EH (cell line): ENCODE data around the gene APLP2.

Source experiments
- DNase-seq: peaks from one replicate; pipeline ENCODE4 v3.0.0-alpha.2; 2015; ENCODE audit warnings: low read depth

The APLP2 gene

DNA sequence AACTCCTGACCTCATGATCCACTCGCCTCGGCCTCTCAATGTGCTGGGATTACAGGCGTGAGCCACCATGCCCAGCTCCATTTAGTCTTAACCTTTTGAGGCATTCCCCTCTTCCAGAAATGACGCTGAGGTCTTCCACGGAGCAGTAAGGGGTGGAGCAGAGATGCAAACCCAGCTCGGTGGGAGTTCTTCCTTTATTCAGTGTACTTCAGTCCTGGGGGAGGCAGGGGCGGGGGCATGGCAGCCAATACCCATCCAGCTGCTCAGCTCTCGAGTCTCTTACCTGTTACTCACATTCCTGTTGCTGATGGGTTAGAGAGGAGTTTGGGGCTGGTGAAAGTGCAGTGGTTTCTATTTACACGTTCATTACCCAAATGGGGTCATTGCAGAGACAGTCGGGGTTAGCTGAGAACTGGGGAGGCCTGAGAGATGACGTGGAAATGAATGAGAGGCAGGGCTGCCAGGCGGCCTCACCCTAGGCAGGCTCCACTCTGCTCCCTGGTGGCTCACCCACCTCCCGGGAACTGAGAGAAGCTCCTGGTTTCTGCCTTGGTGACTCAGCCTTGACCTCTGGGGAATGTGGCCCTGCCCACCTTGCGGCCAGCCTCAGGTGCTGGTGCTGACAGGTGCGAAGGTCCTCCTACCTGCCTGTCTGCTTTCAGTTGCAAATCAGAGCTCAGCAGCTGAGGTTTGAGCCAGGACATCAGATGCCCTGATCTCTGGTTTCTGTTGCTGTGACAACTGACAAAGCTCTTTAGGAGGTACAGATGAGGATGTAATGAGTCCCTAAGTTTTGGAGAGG lies 76.5 kb downstream of the APLP2 start:
- no peak for DNase-seq

DNA sequence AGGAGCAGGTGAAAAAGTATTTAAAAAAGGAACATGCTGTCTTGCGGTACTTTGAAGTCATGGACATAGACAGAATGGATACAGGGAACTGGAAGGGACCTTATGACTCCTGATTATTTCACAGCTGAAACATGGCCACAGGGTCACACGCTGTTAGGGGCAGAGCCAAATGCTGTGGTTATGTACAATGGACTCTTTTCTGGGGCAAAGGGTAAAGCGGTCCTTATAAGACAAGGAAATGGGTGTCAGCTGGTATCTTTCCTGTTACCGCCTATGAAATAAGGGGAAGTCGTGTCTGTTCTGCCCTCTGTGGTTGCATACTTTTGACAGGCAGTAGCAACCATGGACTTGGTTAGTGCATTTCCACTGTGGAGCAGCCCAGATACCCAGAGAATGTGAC lies 77.1 kb downstream of the APLP2 start:
- no peak for DNase-seq

DNA sequence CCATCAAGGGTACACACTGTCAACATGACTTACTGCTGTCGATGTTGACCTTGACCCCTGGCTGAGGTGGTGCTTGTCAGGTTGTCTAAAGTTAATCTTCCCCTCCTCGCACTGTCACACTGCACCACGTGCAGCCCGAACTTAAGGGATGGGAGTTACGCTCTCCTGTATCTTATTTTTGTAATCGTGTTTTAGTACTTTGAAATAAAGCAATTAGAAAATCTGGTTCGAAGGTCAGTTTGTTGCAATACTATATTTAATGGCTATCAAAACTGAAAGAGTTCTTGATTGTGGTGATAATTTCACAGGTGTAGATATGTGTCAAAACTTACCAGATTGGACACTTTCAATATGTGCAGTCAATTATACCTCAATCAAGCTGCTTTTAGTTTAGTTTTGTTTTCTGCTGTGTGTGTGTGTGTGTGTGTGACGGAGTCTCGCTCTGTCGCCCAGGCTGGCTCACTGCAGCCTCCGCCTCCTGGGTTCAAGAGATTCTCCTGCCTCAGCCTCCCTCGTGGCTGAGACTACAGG lies 79.2 kb downstream of the APLP2 start:
- DNase-seq = no peak

DNA sequence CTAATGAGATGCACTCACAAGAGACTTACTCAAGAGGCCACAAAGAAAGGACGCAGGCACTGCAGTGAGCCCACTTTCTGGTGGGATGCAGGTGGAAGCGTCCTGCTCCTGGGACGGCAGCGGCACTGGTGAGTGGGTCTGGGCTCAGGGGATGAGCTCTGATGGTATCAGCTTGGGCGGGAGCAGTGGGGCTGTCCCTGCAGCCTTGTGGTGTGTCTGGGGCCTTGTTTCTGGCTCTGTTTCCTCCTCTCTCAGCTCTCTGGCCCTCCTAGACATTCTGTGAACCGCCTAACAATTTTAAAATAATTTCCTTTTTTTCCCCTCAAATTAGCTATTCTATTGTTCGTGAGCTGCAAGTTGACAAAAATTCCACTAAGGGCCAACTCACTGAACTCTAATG lies 81.1 kb downstream of the APLP2 start:
- DNase-seq = no peak

DNA sequence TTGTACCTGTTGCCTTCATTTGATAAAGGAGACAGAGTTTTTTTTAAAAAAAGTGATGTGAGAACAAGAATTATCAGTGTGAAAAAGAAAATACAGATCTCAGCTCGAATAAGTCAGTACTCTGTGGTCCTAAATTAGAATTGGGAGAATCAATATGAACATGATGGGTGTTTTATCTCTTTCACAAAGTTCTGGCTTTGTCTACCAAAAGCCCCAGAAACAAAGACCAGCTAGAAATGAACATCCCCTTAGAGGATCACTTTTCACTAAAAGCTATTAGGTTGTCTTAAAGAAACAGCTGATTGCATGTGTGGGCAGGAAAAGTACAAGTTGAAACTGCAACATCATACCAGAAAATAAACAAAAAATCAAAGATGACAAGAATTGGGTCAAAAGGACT lies 81.5 kb downstream of the APLP2 start:
- DNase-seq = no peak

DNA sequence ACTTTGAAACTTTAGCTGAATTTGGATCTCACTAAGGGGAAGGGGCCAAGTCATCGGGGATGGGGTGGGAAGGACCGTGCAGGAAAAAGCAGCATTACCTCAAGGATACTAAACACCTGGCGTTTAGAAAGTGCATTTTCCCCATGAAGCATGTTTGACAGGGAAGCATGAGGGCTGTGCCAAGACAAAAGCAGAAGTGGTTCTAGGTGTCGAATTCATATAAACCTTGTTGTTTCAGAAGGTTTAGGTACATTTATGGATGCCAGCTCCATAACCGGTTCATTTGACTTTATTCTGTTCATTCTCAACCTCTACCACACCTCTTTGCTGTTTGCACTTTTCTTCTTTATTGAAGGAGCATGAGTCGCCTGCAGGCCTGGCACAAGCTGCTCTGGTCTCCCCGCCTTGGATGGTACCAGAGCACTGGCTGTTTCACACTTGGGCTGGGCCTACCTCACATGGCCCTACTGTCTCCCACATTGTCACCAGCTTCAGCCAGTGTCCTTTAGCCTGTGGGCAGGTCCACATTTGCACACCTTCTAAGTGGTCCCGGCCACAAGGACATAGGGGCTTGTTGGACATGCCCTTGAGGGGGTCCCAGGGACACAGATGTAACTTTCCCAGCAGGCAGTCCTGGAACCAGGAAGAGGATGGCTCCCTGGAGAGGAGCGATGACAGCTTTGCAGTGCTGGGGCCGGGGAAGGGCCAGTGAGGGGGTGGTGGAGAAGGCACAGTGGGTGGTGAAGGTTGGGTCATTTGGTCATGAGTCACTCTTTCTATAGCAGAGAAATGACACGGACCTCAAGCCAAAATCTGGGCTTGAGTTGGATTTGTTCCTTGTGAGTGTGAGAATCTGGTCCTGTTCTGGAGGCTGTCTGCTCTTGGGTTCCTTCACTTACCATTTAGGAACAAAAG lies 86.7 kb downstream of the APLP2 start:
- DNase-seq = peak; percentile 73

DNA sequence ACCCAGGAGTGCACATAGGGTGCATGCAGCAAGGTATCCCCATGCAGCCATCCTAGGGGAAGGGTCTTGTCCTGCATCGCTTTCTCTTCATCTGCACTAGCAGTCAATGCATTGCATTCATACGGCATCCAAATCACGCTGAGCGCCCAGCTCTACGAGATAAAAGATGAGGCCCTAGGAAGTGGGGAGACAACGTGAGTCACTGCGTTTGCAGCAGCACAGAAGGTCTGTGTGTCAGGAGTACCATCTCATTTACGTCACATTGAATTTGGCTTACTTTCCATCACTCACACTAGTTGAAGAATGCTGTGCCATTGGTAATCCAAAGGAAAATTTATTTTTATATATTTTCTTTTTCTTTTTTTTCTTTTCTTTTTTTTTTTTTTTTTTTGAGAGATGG lies 87.4 kb downstream of the APLP2 start:
- DNase-seq = peak; percentile 21

DNA sequence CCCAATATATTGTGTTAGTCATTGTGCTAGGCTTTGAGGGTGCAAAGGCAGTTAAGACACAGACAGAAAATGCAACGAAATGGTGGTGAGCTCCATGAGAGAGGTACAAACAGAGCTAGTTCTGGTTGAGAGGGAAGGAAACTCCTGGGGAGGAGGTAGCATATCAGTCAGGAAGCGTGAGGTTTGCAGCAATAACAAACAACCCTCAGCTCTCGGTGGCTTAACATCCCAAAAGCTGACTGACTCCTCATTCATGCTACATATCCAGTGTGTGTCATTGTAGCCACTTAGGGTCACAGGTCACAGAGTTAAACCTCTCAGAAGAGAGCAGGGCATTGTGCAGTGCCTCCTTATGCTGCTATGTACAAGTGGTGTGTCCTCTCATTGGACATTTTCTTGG lies 88.1 kb downstream of the APLP2 start:
- DNase-seq = no peak

DNA sequence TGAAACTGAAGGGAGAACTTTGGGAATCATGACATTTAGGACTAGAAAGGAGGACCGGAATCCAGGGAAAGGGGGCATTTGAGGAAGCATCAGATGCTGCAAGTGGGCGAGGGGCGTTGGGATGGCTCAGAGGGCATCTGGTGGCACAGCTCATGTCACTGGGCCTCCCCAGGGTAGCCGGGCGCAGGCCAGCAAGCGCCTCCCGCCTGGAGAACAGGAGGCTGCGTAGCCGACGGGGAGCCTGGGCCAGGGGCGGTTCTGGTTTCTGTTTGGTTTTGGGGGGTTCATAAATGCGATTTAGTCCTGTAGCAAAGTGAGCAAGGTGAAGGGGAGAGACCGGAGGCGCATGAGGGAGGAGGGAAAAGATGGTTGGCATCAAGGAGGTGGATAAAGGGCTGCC lies 89.4 kb downstream of the APLP2 start:
- no peak for DNase-seq

DNA sequence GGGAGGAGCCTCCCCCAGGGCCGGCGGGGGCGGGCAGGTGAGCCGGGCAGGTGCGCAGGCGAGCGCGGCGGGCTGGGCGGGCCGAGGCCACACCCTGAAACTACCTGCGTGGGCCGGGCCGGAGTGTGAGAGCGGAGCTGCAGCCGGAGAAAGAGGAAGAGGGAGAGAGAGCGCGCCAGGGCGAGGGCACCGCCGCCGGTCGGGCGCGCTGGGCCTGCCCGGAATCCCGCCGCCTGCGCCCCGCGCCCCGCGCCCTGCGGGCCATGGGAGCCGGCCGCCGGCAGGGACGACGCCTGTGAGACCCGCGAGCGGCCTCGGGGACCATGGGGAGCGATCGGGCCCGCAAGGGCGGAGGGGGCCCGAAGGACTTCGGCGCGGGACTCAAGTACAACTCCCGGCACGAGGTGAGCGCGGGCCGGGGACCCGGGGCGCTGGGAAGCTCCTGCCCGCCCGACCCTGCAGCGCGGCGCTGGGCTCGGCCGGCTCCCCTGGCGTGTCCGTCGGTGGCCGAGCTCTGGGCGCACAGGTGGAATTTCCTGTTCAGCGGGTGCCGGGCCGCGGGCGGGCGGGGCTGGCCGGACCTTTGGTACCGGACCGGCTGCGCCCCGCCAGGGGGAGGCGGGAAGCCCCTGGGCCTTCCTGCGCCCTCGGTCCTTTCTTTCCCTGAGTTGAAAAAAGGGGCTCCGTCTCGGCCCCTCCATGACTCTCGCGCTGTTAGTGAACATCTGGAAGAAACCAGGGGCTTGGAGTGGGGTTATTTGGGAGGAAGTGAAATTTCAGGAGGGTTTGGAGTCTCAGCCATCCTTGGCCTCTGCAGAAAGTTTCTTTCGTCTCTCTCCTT lies 90.2 kb downstream of the APLP2 start, which contains the start of gene ST14:
Gene ST14 (plus strand): TSS at position 126 of the 841 bp plus-strand sequence. CDS start 198 bp downstream, at position 324.
- no peak for DNase-seq

DNA sequence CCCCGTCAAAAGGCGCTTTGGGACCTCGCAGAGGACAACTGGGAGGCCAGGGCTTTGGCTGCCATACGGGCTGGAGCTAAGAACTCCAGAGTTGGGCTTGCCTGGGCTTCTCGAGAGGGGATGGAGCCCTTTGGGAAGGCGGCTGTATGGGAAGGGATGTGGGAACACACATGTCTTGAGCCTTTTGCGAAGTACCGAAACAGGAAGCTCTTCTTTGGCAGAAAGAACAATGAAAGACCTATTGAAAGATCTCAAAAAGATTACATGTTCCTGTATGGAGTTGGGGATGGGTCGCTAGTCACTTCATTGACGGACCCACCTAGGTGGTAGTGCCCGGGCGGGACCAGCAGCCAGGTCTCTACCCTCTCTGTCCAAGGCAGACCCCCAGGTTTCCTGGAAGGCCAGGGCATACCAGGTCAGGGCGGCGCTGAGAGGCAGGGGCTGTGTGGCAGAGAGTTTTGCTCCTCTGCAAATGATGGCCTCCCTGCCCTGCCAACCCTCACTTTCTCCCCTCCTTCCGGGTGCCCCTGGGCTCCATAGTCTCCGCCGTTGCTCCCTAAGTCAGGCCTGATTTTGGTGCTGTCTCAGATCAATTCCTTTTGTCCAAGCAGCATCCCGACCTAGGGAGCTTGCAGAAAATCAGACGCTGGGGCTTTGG lies 90.9 kb downstream of the APLP2 start:
- DNase-seq = no peak

DNA sequence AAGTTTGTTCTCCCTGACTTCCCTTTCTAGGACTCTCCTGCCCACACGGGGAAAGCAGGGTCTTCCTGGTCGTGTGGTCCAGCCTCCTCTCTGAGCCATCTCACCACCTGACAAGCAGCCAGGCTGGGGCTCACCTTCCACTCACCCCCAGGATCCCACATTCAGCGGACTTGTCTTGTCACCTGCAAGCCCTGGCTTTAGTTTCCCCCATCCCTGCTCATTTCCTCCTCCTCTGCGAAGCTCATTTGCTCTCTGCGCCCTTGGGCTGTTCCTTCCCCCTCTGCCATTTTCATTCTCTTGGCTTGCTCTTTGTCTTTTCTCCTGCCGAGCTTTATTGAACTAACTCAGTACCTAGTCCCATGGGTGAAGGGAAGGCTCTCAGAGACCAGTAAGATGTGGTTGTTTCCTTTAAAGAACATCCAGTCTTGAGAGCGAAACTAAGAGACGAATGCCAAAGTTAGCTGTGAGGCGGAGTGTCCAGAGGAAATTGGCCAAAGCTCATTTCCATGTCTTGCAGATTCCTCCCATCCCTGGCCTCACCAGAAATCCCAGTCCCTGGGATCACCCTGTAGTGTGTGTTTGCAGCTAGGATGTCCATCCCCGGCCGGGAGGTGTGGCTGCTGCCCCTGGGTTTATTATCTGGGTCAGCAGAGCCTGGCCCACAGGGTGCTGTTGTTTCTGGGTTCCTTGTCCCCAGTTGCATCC lies 91.9 kb downstream of the APLP2 start:
- no peak for DNase-seq

DNA sequence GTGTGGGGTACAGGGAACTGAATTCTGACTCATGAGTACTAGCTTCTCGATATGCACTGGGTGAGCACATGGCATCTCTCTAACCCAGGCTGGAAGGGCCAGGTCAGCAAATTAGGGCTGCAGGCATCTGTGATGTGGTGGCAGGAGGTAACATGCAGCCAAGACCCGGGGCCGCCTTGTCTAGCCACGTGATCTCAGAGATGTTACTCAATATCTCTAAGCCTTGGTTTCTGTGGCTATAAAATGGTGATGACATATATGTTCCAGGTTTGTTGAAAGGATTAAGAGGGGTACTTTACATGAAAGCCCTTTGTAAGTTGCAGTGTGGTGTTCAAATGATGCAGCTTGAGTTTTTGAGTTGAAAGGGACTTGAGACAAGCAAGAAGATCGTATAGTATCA lies 93.0 kb downstream of the APLP2 start:
- no peak for DNase-seq

DNA sequence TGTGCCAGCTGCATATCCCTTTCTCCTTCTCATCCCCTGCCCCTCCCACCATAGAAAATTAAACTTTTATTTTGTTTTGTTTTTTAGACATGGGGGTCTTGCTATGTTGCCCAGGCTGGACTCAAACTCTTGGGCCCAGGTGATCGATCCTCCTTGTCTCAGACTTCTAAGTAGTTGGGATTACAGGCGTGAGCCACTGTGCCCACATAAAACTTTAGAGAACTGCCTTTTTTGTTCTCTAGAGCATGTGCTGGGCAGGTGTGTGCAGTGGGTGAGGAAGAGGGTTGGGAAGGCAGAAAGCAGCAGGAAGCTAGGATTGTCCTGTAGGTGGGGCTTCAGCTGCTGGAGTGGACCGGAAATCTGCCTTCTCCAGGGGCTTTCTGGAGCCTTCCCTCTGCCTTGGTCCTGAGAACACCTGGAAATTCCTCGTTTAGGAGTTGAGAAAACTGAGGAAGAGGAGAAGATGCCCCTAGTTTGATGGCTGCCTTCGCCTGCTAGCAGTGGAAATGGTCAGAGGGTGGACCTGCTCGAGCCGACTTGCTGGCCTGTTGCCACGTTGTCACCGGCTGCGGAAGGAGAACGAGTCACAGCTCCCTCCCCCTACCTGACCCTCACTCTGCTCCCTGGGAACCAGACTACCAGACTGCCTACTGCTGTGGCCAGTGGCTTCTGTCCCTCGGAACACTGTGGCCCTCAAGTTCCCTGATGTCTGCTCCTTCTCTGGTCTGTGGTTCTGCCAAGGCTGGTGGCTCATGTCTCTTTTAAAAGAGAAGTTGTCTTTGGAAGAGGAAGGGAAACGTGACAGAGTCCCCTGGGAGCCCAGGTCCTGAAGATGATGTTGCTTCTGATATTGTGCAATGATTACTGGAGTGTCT lies 93.9 kb downstream of the APLP2 start:
- DNase-seq = no peak

DNA sequence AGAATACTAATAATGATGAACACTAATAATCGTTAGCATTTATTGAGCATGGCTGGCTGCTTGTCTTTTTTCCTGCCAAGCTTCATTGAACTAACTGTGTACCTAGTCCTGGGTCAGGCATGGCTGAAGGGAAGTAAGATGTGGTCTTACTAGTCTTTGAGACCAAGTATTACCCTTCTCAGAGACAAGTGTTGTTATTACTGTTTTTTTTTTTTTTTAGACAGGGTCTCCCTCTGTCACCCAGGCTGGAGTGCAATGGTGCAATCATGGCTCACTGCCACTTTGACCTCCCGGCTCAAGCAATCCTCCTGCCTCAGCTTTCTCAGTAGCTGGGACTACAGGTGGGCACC lies 94.5 kb downstream of the APLP2 start:
- DNase-seq = no peak

DNA sequence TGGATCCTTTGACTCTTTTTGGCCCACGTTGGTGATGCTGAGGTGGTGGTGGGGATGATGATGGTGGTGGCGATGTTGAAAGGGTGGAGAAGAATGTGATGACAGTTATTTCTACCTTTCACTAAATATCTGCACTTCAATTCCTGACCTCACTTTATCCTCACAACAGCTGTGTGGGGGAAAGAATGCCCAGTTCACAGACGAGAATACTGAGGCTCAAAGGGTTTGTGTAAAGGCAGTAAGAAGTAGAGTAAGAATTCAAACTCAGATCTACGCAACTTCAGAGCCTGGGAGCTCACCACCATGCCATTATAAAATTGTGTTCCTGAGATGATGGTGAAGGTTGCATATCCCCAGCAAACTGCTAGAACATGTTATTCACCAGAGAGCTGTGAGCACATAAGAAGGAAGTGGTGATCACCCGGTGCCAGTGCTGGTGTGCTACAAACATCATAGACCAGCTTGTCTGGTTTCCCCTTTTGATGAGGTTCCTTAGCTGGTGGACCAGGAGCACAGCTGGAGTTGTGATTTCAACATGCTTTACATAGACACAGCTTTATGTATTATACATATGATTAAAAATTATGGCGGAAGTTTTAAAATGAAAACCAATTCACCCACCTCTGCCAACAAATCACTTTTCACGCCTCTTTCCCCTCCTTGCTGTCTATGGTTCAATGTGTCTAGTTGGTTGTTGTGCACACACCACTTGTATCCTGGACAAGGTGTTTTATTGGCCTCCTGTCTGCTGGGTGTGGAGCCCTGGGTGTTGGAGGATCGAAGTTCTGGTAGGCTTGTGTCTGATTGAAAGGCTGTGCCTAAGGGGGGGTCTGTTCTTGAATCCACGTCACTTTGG lies 96.1 kb downstream of the APLP2 start:
- DNase-seq = no peak

DNA sequence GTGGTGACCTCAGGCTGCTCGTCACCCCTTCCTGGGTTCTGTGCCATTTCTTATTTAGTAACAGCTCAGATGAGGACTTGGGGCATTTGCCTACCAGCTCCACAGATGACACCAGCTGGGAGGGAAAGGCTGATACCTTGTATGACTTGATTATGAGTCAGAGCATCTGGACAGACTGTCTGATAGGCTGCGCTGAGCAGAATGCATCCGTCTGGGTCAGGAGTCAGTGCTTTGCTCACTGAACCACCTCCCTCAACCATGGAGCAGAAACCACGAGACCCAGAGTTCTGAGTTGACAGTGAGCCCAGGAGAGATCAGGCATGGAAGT lies 96.7 kb downstream of the APLP2 start:
- DNase-seq = peak; percentile 91

DNA sequence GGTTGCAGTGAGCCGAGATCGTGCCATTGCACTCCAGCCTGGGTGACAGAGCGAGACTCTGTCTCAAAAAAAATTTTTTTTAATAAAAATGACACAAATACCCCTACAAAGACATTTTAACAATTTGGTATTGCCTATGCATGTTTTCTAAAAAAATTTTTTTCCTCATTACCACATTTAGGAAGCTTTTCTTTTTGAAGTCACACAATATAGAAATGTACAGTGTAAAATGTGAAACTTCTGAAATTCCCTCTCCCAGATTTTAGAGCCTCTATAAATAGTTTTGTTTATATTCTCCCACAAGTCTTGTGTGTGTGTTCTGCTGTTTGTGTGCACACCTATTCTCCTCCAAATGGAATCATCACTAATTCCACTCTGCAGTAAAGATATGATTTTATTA lies 97.5 kb downstream of the APLP2 start:
- DNase-seq = no peak

DNA sequence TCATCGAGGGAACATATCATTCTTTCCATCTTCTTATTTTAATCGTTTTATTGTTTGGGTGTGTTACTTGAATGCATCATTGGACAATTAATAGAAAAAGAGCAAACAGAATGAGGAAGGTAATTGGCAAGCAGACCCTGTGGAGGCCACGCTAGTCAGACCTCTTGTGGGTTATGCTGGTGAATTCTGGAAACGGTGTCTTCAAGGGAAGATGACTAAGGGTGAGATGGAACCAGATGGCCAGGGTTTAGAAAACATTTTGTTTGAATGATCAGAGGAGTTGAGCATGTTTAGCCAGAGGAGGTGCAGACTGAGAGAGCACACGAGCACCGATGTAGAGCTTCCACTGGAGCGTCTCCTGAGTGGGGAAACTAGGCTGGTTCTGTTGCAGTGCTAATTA lies 98.4 kb downstream of the APLP2 start:
- peak; percentile 25 for DNase-seq
